ENCODE results near the gene KIAA0753.

KIAA0753 gene

DNA sequence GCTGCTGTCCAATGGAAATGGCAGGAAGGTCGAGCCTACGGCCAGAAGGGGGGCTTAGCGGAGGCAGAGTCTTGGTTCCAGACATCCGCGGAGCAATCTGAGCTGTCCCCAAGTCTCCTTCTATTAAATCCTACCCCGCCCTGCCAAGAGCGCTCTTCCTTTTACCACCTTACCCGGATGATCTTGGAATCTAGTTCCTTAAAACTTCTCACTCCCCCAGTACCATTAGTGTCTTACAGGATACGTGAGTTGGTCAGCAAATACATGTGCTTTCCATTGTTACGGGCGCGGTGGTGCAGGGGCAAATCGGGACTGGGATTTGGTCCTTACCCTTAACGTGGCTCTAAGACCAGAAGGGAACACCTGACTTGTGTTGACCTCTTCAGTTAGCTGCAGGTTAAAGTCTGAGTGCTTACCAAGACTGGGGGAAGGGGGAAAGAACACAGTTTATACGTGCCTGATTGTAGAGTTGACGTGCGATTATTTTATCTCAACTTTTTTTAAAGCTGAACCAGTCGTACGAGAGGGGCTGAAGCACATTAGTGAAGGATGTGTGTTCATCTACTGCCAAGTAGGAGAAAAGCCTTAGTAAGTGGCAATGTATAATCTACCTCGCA, 844 bp upstream of the KIAA0753 start:
- no peak for DNase-seq (ENCODE audit: low read depth)

DNA sequence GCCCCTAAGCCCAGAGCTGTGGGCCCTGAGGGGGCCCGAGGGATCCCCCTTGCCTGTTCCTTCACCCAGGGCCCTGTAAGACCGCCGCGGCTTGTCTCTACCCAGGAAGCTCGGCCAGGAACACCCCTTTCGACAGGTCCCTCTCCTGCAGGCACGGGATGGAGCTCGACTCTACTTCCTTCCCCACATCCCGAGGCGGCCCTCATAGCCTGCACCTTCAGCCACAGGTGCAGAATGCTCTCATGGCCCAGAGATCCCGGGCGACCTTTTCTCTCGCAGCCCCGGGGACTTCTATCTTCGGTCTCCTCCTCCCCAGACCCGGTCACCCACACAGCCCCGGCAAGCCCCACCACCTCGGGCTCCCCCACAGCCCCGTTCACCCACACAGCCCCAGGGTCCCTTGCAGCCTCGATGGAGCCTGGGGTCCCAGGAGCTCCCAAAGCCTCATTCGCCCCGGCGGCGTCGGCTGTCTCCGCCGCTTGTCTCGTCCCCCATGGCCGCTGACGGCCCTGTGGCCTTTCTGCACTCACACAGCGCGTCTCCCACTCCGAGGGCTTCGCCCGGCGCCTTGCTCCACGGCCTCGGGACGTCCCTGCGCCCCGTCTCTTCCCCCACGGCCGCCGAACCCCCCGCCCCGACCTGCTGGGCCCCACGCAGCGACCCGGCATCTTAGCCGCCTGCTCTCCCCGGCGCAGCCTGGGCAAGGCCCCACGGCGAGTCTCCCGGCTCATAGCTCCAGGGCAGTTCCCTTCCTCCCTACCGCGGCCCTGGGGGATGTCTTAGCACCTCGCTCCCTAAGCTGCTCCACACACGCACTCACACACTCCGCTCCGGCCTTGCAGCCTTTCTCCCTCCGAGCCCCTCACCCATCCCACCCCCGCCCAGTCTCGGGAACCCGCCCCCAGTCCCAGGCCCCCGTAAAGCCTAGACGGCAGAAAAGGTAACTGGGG, 650 bp downstream of the KIAA0753 start:
- no peak for DNase-seq (ENCODE audit: low read depth)

DNA sequence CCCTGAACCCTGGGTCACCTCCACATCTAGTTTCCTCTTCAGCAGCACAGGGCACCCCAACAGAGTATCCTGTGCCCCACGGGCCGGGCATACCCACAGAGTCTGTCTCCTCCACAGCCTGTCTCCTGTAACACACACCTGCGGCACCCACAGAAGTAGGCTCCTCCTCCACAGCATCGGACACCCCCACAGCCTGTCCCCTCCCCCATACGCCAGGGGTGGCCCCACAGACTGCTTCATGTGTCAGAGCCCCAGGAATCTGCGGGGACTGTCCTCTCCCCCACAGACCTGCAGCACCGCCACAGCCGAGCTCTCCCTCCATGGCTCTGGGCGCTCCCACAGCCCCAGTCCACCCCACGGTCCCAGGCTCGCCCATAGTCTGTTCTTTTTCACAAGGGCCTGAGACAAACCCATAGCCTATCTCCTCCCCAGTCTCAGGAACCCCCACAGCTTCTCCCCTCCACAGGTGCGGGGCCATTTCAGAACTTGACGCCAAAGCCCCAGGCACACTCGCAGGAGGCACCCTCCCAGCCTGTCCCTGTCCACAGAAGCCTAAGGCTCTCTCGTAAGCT, 1.4 kb downstream of the KIAA0753 start:
- no peak for DNase-seq (ENCODE audit: low read depth)

DNA sequence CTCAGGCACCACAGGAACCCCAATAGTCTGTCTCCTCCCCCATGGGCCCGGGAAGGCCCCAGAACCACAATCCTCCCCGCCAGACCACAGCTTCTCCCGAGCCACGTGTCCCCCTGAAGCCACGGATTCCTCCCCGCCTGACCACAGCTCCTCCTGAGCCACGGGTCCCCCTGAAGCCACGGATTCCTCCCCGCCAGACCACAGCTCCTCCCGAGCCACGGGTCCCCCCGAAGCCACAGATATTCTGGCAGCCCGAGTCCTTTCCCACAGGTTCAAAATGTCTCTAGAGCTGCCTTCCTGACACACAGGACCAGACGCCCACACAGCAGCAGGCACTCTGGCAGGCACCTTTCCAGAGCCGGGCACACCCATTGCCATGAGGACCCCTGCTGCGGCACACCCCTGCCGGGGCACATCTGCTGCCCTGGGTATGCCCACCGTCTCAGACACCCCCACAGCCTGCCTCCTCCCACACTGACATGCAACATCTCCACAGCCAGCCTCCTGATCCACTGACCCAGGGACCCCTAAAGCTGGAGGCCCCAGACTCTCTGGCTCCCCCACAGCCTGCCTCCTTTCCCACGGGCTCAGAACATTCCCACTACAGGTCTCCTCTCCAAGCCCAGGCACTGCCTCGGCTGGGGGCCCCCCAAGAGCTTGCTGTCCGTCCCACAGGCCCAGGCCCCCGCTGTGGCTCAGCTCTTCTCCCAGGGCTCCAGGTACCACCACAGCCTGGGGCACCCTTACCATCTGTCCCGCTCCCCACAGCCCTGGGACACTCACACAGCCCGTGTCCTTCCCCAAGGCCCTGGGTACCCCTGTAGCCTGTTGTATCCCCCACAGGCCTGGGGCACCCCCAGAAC, 2.2 kb downstream of the KIAA0753 start:
- no peak for DNase-seq (ENCODE audit: low read depth)

DNA sequence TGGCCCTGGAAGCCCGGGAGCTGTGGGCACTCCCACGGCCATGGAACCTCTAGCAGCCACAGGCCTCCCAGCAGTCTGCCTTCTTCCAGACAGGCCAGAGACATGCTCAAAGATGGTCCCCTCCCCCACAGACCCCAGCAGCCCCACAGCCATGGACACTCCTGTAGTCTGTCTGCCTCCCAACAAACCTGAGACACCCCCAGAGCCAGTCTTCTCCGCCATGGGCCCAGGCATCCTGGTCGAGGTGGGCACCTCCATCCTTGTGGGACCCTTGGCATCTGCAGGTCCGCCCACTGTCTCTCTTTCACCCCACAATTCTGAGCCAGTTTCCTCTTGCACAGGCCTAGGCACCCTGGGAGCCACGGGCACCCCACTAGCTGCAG, 3.1 kb downstream of the KIAA0753 start:
- DNase-seq (ENCODE audit: low read depth): no peak

DNA sequence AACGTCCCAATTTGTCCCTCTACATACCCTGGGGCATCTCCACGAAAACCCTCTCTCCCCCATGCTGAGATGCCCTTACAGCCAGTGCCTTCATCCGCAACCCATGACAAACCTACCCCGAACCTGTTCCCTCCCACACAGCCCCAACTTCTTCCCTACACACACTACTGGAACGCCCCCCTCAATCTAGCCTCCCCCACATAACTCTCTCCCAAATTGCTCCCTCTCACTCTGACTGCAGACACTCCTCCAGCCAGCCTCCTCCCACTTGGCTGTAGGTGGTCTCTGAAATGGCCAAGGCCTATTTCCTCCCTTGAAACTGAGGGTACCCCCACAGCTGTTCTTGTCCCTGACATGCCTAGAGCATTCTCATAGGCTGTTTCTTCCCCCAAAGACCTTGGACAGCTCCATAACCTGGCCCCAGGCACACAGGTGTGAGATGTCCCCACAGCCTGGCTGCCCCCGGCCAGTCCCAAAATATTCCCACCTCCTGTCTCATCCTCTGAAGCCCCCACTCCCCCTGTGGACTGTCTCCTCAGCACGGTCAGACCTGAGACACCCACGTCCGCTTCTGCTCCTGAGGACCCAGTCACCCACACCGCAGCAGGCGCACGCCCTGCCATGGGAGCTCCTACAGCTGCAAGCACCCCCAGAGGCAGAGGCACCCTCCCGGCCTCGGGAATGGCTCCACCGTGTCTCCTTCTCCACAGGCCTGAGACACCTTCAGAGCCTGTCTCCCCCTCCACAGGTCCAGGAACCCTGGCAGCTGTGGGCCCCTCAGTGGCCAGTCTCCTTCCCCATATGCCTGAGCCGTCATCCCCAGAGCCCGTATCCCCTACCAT, 3.7 kb downstream of the KIAA0753 start:
- no peak for DNase-seq (ENCODE audit: low read depth)

DNA sequence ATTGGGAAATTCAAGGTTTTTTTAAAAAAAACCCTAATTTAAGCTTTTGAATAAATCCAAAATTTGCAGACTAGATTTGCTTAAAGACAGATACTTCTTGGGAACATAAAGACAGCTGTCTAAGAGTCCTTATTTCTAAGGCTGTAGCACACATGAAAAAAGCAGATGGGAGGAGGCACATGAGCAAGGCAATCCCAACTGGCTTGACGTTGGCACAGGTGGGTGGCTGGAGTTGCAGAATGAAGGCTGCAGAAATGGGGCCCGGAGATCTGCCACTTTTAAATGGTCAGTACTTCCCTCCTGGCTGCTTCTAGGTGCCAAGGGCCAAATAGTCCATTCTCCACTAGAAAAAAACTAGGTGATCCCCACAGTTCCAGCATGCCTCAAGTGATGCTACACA, 4.4 kb downstream of the KIAA0753 start:
- no peak for DNase-seq (ENCODE audit: low read depth)

DNA sequence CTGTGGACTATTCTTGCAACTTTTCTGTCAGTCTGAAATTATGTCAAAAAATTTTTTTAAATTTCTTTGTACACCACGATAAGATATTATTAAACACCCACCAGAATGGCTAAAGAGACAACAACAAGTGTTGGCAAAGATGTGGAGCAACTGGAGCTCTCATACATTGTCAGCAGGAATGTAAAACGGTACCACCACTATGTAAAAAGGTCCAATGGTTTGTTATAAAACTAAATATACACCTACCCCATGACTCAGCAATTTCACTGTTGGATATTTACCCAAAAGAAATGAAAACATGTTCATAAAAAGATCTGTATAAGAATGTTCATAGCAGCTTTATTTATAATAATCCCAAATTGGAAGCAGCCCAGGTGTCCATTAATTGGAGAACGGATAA, 7.2 kb downstream of the KIAA0753 start:
- no peak for DNase-seq (ENCODE audit: low read depth)

DNA sequence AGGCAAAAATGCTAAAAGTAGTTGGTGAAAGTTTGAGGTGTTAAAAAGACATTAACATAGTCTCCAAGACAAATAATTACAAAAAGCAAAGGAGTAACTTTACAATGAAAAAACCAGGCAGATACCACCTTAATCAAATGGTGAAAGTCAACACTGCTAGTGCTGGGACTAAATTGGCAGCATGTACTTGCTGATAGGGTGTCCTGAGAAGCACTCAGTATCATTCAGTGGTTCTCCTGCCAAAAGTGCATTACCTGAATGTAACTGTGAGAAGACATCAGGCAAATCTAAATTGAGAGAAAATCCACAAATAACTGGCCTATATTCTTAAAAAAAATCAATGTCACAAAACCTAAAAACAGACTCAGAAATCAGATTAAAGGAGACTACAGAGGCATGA, 8.0 kb downstream of the KIAA0753 start:
- no peak for DNase-seq (ENCODE audit: low read depth)

DNA sequence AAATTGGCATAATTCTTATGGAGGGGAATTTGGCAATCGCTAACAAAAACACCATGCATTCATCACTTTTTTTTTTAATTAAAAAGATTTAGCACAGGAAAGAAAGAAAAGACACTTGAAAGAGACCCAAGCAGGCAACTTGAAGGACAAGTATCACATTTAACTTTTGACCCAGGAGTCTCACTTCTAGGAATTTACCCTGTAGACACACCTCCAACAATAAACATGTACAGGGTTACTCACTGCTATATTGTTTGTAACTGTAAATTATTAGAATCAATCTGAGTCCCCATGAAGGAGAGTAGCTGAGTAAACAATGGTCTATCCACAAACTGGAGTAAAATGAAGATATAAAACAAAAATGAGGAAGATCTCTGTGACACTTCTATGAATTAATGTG, 10.1 kb downstream of the KIAA0753 start:
- no peak for DNase-seq (ENCODE audit: low read depth)

DNA sequence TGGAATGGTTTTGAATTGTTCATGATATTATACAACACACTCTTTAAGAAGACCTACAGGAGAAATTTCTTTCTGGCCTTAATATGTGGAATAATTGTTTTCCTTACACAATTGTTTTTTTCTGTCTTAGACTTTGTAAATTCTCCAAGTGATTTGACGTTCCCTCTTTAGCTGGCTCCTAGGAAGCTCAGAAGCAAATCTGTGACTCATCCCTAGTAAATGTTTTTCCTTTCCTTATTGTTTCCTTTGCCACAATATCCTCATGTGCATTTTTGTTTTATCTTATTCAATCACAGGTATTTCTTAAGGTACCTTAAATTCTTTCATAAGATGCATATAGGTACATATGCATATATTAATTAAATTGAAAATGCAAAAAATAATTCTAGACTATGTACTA, 13.5 kb downstream of the KIAA0753 start:
- no peak for DNase-seq (ENCODE audit: low read depth)

DNA sequence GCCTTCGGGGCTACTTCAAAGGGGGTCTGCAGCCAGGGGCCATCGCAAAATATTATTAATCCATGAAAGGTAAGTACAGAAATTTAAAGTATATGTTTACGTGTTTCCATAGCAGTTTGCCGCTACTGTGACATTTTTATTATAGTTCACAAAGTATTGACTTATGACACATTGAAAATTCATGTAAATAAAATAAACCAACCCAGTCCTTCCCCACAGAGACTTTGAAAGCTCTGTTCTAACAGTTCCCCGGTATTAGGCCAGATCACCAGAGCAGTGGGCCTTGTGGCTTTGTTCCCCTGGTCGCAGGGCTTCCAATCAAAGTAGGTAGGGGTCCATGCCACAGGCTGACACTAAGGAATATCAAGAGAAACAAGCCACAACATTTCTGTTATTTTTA, 13.9 kb downstream of the KIAA0753 start:
- no peak for DNase-seq (ENCODE audit: low read depth)

DNA sequence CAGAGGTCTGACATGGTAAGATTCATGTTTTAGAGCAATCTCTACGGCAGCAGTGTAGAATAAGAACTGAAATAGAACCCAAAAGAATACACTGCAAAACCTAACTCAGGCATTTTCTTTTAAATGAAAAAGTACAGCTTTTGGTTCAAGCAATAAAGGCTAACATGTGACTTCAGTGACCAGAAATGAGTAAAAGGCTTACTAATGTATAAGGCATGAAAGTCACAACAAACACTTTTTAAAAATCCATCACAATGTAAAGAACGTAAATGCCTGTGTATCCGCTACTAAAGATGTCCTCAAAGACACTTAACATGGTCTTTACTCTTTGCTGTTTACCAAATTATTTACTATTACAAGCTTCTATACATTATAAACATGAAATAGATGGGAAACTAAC, 16.6 kb downstream of the KIAA0753 start:
- no peak for DNase-seq (ENCODE audit: low read depth)

DNA sequence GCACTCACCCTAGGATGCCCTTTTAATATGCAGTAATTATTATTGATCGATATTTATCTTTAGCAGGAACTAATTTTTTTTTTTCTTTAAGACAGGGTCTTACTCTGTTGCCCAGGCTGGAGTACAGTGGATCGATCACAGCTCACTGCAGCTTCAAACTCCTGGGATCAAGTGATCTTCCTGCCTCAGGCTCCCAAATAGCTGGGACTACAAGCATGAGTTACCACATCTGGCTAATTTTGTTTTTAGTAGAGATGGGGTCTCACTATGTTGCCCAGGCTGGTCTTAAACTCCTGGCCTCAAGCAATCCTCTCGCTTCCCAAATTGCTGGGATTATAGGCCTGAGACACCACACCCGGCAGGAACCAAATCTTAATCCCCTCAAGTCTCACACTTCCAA, 29.3 kb downstream of the KIAA0753 start:
- DNase-seq (ENCODE audit: low read depth): no peak

DNA sequence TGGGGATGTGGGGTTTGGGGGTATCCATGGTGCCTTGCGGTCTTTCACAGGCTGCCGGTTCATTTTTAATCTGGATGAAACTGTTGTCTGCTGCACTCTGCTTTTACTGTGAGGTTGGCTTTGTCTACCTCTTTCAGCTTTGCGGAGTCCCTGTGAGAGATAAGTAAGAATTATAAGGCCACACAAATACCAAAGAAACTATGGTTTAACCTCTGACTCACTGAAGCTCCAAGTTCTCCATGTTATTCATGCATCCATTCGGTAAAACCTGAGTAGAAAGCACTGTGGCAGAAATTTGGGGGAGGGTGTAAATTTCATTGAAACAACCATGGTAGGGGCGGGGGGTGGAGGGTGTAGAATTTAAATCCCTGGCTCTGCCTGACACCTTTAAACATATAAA, 30.5 kb downstream of the KIAA0753 start:
- no peak for DNase-seq (ENCODE audit: low read depth)

DNA sequence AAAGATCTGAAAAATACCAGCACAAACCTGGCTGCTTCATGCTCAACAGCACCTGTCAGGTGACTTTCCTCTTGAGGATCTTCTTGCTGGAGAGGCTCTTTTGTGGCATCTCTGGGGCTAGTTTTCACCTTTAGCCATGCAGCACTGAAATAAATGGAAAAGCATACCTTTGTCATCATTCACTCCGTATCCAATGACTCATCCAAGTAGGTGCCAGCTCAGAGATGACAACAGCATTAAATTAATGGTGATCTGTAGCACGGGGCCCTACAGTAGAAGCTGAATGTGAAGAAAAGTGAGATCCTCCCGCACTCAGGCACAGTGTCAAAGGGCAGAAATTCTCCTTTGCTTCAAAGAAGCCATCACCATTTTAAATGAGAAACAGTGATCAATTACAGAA, 32.2 kb downstream of the KIAA0753 start:
- DNase-seq (ENCODE audit: low read depth): no peak

DNA sequence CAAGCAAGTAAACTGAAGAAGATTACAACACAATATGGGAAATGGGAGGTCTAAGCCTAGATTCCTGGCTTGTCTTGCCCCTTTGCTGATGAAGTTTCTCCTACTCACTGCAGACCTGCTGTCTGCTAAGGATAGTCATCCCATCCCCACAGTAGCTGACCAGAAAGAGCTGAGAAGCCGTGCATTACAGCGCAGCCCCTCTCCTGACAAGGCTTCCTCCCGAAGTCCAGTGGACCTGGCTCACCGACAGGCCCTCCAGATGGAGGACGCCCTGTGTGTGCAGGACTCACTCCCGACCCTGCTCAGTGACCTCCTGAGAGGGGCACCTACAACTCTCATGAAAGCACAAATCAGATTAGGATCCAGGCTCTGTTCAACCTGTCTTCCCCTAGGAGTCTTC, 35.4 kb downstream of the KIAA0753 start:
- DNase-seq (ENCODE audit: low read depth): no peak

DNA sequence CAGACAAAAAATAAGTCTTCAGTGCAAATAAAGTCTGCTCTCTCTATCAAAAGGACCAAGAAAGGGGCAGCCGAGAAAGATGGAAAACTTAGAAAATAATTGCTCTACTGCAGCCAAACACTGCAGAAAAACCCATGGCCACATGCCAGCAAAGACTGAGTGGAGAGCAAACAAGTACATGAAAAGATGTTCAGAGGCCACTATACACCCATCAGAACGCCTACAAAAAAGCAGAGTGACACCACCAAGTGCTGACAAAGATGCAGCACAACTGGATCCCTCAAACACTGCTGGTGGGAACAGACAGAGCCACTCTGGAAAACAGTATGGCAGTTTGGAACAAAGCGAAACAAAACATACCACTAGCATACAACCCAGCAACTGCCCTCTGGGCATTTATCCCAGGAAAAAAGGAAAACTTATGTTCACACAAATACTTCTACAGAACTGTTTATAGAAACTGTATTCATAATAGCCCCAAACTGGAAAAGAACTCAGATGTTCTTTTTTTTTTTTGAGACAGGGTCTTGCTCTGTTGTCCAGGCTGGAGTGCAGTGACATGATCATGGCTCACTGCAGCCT, 36.7 kb downstream of the KIAA0753 start:
- DNase-seq (ENCODE audit: low read depth): no peak

DNA sequence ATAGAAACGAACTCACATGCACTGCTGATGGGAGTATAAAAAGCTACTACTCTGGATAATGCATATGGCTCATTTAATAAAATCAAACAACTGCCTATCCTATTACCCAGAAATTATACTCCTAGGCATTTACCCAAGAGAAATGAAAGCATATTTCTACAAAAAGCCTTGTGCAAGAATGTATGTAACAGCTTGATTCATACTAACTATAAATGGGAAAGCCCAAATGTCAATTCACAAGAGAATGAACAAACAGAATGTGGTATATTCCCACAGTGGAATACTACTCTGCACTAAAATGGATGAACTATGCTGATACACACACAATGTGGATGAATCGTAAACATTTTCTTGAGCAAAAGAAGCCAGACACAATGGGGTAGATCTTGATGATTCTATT, 38.4 kb downstream of the KIAA0753 start:
- DNase-seq (ENCODE audit: low read depth): no peak

DNA sequence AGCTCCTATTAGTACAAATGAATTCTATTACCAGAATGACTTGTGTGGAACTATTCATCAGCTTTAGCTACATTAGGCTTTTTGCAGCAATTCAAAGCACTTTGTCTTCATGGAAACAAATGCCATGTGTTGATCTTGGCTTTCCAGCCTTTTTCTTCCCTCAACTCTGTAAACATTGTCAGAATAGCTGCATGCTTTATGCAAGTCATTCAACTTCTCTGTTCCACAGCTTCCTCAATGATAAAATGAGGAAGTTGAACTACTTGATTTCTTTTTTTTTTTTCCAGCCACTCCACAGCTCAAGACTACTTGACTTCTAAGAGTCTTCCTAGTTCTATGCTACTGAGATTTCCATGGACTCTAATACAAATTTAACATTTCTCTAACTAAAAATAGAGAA, 41.1 kb downstream of the KIAA0753 start:
- DNase-seq (ENCODE audit: low read depth): no peak

DNA sequence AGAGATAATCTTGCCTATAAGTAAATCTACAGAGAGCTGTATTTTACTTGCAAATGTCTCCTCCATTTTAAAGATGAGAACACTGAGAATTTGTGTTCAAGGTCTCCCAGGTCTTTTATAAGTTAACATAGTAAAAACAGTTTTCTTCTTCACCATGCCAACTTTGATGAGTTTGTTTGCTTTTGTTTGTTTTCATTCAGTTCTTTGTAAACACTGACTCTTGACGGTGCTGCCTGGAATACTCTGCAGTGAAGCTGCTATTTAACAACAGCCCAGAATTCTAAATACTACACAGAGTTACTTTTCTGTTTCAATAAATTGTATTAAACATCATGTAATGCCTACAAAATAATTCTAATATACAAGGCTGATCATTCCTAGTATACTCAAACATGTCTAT, 42.8 kb downstream of the KIAA0753 start:
- no peak for DNase-seq (ENCODE audit: low read depth)
